ENCODE results near the gene KIF3A.

Gene KIF3A

DNA sequence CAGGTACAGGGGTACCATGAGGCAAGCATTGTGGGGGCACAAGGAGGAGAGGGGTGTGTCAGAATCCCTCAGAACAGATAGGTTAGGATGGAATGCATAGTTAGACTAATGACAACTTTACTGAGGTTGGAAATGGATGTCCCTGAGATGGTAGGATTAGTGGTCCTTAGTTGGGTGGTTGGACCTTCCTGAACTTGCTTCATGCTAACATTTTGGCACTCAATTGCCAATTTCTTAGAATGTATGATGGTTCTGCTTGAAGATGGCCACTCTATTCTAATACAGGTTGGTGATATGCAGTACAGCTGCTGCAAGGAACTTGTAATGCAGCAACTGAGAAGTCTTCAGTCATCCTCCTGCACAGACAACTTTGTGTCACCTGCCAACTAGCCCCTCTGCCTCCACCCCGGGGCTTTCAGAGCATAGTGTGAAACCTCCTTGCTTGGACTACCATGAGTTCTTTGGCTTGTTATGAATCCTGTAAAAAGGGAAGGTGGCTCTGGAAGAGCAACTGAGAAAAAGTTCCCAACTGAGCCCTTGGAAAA, 15.3 kb upstream of the KIF3A start:
- Histone ChIP-seq H3K9me2 (replicated peaks; ENCODE audit: insufficient read depth, low read length) (no peaks in the 10 kb centered on the region), H3K27me3 (replicated peaks; ENCODE audit: insufficient read depth, low read length) (no peaks in the 10 kb centered on the region), H3K27ac (ENCODE audit: low read length) (no peak overlapping the region), H2AFZ (ENCODE audit: low read length) (no peak overlapping the region), H3K4me2 (ENCODE audit: low read depth, low read length) (no peak overlapping the region), H3K9me3 (replicated peaks; ENCODE audit: insufficient read depth, low read length) (no peaks in the 10 kb centered on the region), H4K20me1 (ENCODE audit: insufficient read depth, low read length) (no peaks in the 10 kb centered on the region), H3K36me3 (replicated peaks; ENCODE audit: insufficient read depth, low read length) (no peaks in the 10 kb centered on the region), H3K79me2 (ENCODE audit: low read length) (no peaks in the 10 kb centered on the region), H3F3A (ENCODE audit: insufficient read depth, low read length) (no peaks in the 10 kb centered on the region), H3K9ac (ENCODE audit: low read length) (no peak overlapping the region), H3K4me1 (ENCODE audit: low read length) (peaks cover 4% of the 10 kb centered on the region; the same call in 1 of the 2 replicates), H3K4me3 (ENCODE audit: low read length) (no peak overlapping the region)
- DNase-seq: no peak
- TF ChIP-seq EZH2phosphoT487 (IDR thresholded peaks at IDR 0.05; ENCODE audit: low read length) (no peak), EZH2 (optimal IDR thresholded peaks at IDR 0.05; ENCODE audit: low read depth, low read length) (no peak)
- TF ChIP-seq, protein P1, sequence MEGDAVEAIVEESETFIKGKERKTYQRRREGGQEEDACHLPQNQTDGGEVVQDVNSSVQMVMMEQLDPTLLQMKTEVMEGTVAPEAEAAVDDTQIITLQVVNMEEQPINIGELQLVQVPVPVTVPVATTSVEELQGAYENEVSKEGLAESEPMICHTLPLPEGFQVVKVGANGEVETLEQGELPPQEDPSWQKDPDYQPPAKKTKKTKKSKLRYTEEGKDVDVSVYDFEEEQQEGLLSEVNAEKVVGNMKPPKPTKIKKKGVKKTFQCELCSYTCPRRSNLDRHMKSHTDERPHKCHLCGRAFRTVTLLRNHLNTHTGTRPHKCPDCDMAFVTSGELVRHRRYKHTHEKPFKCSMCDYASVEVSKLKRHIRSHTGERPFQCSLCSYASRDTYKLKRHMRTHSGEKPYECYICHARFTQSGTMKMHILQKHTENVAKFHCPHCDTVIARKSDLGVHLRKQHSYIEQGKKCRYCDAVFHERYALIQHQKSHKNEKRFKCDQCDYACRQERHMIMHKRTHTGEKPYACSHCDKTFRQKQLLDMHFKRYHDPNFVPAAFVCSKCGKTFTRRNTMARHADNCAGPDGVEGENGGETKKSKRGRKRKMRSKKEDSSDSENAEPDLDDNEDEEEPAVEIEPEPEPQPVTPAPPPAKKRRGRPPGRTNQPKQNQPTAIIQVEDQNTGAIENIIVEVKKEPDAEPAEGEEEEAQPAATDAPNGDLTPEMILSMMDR (IDR thresholded peaks at IDR 0.05; ENCODE audit: low read length): no peak

DNA sequence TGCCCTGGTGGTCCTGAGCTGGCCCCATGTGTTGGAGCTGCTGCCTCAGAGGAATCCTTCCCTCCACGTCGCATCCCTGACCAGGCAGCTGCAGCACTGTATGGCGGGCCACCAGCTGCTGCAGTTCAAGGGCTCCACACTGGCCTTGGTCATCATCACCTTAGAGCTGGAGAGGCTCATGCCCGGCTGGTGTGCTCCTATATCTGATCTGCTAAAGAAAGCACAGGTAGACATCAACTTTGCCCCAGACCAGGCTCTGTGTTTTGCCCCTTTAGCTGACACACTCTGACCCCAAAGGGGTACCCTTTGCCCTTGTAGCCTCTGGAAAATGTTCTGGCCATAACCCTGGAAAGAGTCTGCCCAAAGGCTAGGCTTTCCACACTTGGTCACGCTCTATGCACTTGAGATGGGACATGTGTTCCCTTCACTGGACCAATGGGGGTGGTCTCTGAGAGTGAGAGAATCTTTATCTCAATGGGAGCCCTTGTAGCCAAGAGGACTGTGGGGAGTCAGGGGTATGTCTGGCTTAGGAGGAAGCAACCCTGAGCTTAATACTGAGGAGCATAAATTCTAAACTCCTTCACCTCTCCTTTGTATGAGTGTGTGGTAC, 14.7 kb upstream of the KIF3A start:
- H3K79me2 ChIP-seq (ENCODE audit: low read length): no peaks in the 10 kb centered on the region
- no peaks in the 10 kb centered on the region for H4K20me1 ChIP-seq (ENCODE audit: insufficient read depth, low read length)
- H3K9me3 ChIP-seq (replicated peaks; ENCODE audit: insufficient read depth, low read length): no peaks in the 10 kb centered on the region
- peaks cover 4% of the 10 kb centered on the region; the same call in 1 of the 2 replicates for H3K4me1 ChIP-seq (ENCODE audit: low read length)
- no peak overlapping the region for H3K27ac ChIP-seq (ENCODE audit: low read length)
- no peaks in the 10 kb centered on the region for H3K36me3 ChIP-seq (replicated peaks; ENCODE audit: insufficient read depth, low read length)
- TF ChIP-seq, protein P1 (IDR thresholded peaks at IDR 0.05; ENCODE audit: low read length): no peak
- TF ChIP-seq EZH2 (optimal IDR thresholded peaks at IDR 0.05; ENCODE audit: low read depth, low read length): no peak
- TF ChIP-seq EZH2phosphoT487 (IDR thresholded peaks at IDR 0.05; ENCODE audit: low read length): no peak
- H2AFZ ChIP-seq (ENCODE audit: low read length): no peak overlapping the region
- H3K9ac ChIP-seq (ENCODE audit: low read length): no peak overlapping the region
- no peak for DNase-seq
- H3K4me2 ChIP-seq (ENCODE audit: low read depth, low read length): no peak overlapping the region
- H3K4me3 ChIP-seq (ENCODE audit: low read length): no peak overlapping the region
- no peaks in the 10 kb centered on the region for H3F3A ChIP-seq (ENCODE audit: insufficient read depth, low read length)
- no peaks in the 10 kb centered on the region for H3K9me2 ChIP-seq (replicated peaks; ENCODE audit: insufficient read depth, low read length)
- H3K27me3 ChIP-seq (replicated peaks; ENCODE audit: insufficient read depth, low read length): no peaks in the 10 kb centered on the region

DNA sequence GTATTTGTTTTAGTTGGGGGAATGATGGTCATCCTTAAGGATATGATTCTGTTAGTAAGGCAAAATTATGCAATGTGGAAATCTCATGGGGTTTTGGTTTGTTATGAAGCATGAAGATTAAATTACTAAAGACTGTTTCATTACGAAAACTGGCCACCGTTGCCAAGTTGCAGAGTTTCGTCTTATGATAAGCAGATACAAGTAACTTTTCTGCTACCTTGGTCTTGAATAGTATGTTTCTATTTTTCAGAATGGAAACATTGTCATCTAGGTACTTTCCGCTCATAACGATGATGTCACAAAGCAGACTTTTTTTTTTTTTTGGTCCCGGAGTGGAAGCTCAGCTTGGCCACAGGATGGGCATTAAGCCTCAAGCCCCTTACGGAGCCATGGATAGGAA, 14.1 kb upstream of the KIF3A start:
- no peak overlapping the region for H3K4me2 ChIP-seq (ENCODE audit: low read depth, low read length)
- H3K79me2 ChIP-seq (ENCODE audit: low read length): no peaks in the 10 kb centered on the region
- no peak overlapping the region for H3K4me3 ChIP-seq (ENCODE audit: low read length)
- H4K20me1 ChIP-seq (ENCODE audit: insufficient read depth, low read length): no peaks in the 10 kb centered on the region; the same call in 1 of the 2 replicates
- no peaks in the 10 kb centered on the region for H3K9me3 ChIP-seq (replicated peaks; ENCODE audit: insufficient read depth, low read length)
- H3F3A ChIP-seq (ENCODE audit: insufficient read depth, low read length): no peaks in the 10 kb centered on the region
- peak; percentile 29 for DNase-seq
- TF ChIP-seq EZH2phosphoT487 (IDR thresholded peaks at IDR 0.05; ENCODE audit: low read length) (no peak), EZH2 (optimal IDR thresholded peaks at IDR 0.05; ENCODE audit: low read depth, low read length) (no peak)
- TF ChIP-seq, protein P1 (IDR thresholded peaks at IDR 0.05; ENCODE audit: low read length): no peak
- H3K36me3 ChIP-seq (replicated peaks; ENCODE audit: insufficient read depth, low read length): no peaks in the 10 kb centered on the region
- peak overlapping the region; percentile 48; the same call in 1 of the 2 replicates for H3K27ac ChIP-seq (ENCODE audit: low read length)
- no peaks in the 10 kb centered on the region for H3K27me3 ChIP-seq (replicated peaks; ENCODE audit: insufficient read depth, low read length)
- no peak overlapping the region for H3K9ac ChIP-seq (ENCODE audit: low read length)
- peaks cover 4% of the 10 kb centered on the region; the same call in 1 of the 2 replicates for H3K4me1 ChIP-seq (ENCODE audit: low read length)
- no peaks in the 10 kb centered on the region for H3K9me2 ChIP-seq (replicated peaks; ENCODE audit: insufficient read depth, low read length)
- no peak overlapping the region for H2AFZ ChIP-seq (ENCODE audit: low read length)

Measured in MM.1S (cell line).